ENCODE measurements around the gene TMEM167B. TPM values are rescaled to one million over a fixed set of nuclear protein-coding genes. Genes with fewer than 3 reads are reported as not detected.

The TMEM167B gene
- total RNA-seq (2012; rRNA removed): 27.5 and 32.1 TPM in 2 replicates
- polyA plus RNA-seq (2012; rRNA removed): 19.2 and 21.6 TPM in 2 replicates
- 5.6 and 6.3 TPM in 2 replicates for polyA plus RNA-seq (2012; cell fraction: cytosol; rRNA removed)
- 1.5 and 11.9 TPM in 2 replicates for polyA plus RNA-seq (2012; cell fraction: nucleus; rRNA removed; ENCODE audit: low replicate concordance)
- percentile 87 among the genes with signal in this experiment for Bru-seq, nascent RNA
- BruChase-seq, experiment 1, labeled RNA remaining after a 6-hour chase: percentile 96 among the genes with signal in this experiment
- percentile 97 among the genes with signal in this experiment for BruChase-seq, experiment 2, labeled RNA remaining after a 2-hour chase
- long read RNA-seq, transcript TMEM167B-201 (3 exons, 3,730 nt): major isoform, 23 of 30 reads
- long read RNA-seq, partial matches to known transcripts: 0 of 30 reads
- long read RNA-seq, other reads (novel, unspliced or antisense): 7 of 30 reads

- 0 out of 2 replicates have a peak within 1 kb of the TSS, but pooled peaks have one; percentile 15 for H2BK20ac ChIP-seq (ENCODE audit: low read depth, low read length)
- BruUV-seq (replicated peaks): TSS peak; percentile 52
- intact Hi-C loops (cut with micrococcal nuclease) (no loop called here), dilution Hi-C loops (cut with HindIII; ENCODE audit: low sequenced_read_pairs, unreplicated experiment) (no loop called here), in situ Hi-C loops (cut with MboI; ENCODE audit: low sequenced_read_pairs) (no loop called here)
- peak; percentile 97 for DNase-seq
- peak within 1 kb of the TSS; percentile 98 for H3K27ac ChIP-seq (ENCODE audit: insufficient read depth, low read length)
- peak within 1 kb of the TSS; percentile 96 for H2BK5ac ChIP-seq (ENCODE audit: low read depth, low read length, poor library complexity, severe bottlenecking)
- H4K91ac ChIP-seq (ENCODE audit: insufficient read depth, low read depth, low read length): peak within 1 kb of the TSS; percentile 93
- ATAC-seq (ENCODE audit: low read depth): peak; percentile 92
- H4K20me1 ChIP-seq (ENCODE audit: insufficient read depth, low read length): no peaks in the 10 kb centered on the region
- H2AFZ ChIP-seq (replicated peaks; ENCODE audit: low read length, poor library complexity): peak within 1 kb of the TSS; percentile 97
- POLR2A ChIA-PET (ENCODE audit: unreplicated experiment): interaction anchor here (1.2 kb wide), 1 partner anchor 14 kb away, joined by 3 read pairs; the partner anchor contains the start of gene TAF13
- H3K79me1 ChIP-seq (ENCODE audit: low read depth in 1 of 2, low read length in 2 of 2): peaks cover 19 to 43% of the 10 kb centered on the region in 2 experiments
- peak within 1 kb of the TSS; percentile 95 for H3K18ac ChIP-seq (ENCODE audit: low read depth, low read length)
- peak within 1 kb of the TSS; percentile 94 for H3K9ac ChIP-seq (ENCODE audit: low read depth, low read length)
- H2AK5ac ChIP-seq (ENCODE audit: low read depth, low read length): peak within 1 kb of the TSS; percentile 90
- H2BK15ac ChIP-seq (ENCODE audit: low read depth, low read length): peak within 1 kb of the TSS; percentile 73; the same call in 2 of the 3 replicates
- CTCF ChIA-PET: interaction anchor here (1.7 kb wide), 2 partner anchors 10 to 22 kb away, joined by 4 to 6 read pairs; a partner anchor contains a TSS
- H3K14ac ChIP-seq (replicated peaks; ENCODE audit: low read depth, low read length): peak within 1 kb of the TSS; percentile 94
- peak within 1 kb of the TSS; percentile 96 for H3K4ac ChIP-seq (ENCODE audit: low read depth, low read length)
- peak within 1 kb of the TSS; percentile 94 for H3K56ac ChIP-seq (ENCODE audit: extremely low read depth, insufficient read depth, low read length)
- TF ChIP-seq SMC3 (IDR thresholded peaks at IDR 0.05; ENCODE audit: low read depth, low read length): no peak
- peak; percentile 45; the same call in 1 of the 2 replicates for TF ChIP-seq MAZ (IDR thresholded peaks at IDR 0.05; ENCODE audit: borderline replicate concordance, low read depth, low read length)
- 0 out of 2 replicates have a peak, but pooled peaks have one; percentile 13 for TF ChIP-seq MXI1 (IDR thresholded peaks at IDR 0.05; ENCODE audit: borderline replicate concordance, low read depth, low read length)
- no peak; the same call in 1 of the 2 replicates for TF ChIP-seq MAFK (IDR thresholded peaks at IDR 0.05; ENCODE audit: low read depth, low read length)
- TF ChIP-seq BHLHE40 (IDR thresholded peaks at IDR 0.05; ENCODE audit: low read depth, low read length): peak; percentile 45; the same call in 1 of the 2 replicates
- no peak for TF ChIP-seq RAD21 (IDR thresholded peaks at IDR 0.05; ENCODE audit: low read length)
- TF ChIP-seq POLR2A (IDR thresholded peaks at IDR 0.05; ENCODE audit: low read depth, low read length): peak; percentile 89
- peak; percentile 15; the same call in 1 of the 2 replicates for TF ChIP-seq USF2 (IDR thresholded peaks at IDR 0.05; ENCODE audit: low read depth, low read length)
- H3K27me3 ChIP-seq (ENCODE audit: control insufficient read depth, insufficient read depth, low read length): no peaks in the 10 kb centered on the region
- peak within 1 kb of the TSS; percentile 90 for H2AK9ac ChIP-seq (replicated peaks; ENCODE audit: low read depth, low read length, poor library complexity)
- H3K36me3 ChIP-seq (ENCODE audit: control insufficient read depth, insufficient read depth, low read length): peaks cover 3% of the 10 kb centered on the region; the same call in 1 of the 2 replicates
- peaks cover 8% of the 10 kb centered on the region; the same call in 1 of the 2 replicates for H3K4me1 ChIP-seq (ENCODE audit: control insufficient read depth, insufficient read depth, low read length)
- peak within 1 kb of the TSS; percentile 95 for H4K5ac ChIP-seq (ENCODE audit: low read depth, low read length)
- H3K9me1 ChIP-seq (ENCODE audit: insufficient read depth, low read length): no peaks in the 10 kb centered on the region
- peak within 1 kb of the TSS; percentile 47 to 90 for H4K8ac ChIP-seq (ENCODE audit: low read depth in 2 of 2, low read length in 2 of 2)
- H3K9me3 ChIP-seq (ENCODE audit: control insufficient read depth, insufficient read depth, low read length): no peaks in the 10 kb centered on the region
- 1% methylated on average over 21 of the region's 67 CpGs; no CpG with 5 or more reads in 1 of the 2 experiments for WGBS, 2 experiments (ENCODE audit: extremely low coverage in 2 of 2, insufficient read length in 1 of 2)
- H3K4me2 ChIP-seq (ENCODE audit: low read depth, low read length): peak within 1 kb of the TSS; percentile 95
- peak within 1 kb of the TSS; percentile 87 for H2BK120ac ChIP-seq (ENCODE audit: low read depth, low read length)
- H3K4me3 ChIP-seq (ENCODE audit: insufficient read depth, low read depth, low read length): peak within 1 kb of the TSS; percentile 87
- H3K23ac ChIP-seq (ENCODE audit: low read depth, low read length): peak within 1 kb of the TSS; percentile 75
Measured at GRCh38 chr1:109090196-109091077, at the start of gene TMEM167B. Gene TMEM167B, plus strand, starts transcription at chr1:109090764. Its CDS starts 109 bp downstream, at chr1:109090873.
